Stimulated activated CD8-positive, alpha-beta memory T cell treated with anti-CD3 and anti-CD28 coated beads, Interleukin-15, amount 100 ng/mL, for 4 hours (primary cell): Measurements from ENCODE around the gene TEX30.
"Not testable (repeated sequence)": the region's sequence is repeated elsewhere in the genome, so short reads cannot be mapped to it uniquely, and the experiment has no call there.

ENCODE experiments used
- DNase-seq, 2 donors: peaks; one replicate each; pipeline ENCODE4 v3.0.0-alpha.2; 2020; ENCODE audit warnings: low read depth in 2 of 2

Gene TEX30

DNA sequence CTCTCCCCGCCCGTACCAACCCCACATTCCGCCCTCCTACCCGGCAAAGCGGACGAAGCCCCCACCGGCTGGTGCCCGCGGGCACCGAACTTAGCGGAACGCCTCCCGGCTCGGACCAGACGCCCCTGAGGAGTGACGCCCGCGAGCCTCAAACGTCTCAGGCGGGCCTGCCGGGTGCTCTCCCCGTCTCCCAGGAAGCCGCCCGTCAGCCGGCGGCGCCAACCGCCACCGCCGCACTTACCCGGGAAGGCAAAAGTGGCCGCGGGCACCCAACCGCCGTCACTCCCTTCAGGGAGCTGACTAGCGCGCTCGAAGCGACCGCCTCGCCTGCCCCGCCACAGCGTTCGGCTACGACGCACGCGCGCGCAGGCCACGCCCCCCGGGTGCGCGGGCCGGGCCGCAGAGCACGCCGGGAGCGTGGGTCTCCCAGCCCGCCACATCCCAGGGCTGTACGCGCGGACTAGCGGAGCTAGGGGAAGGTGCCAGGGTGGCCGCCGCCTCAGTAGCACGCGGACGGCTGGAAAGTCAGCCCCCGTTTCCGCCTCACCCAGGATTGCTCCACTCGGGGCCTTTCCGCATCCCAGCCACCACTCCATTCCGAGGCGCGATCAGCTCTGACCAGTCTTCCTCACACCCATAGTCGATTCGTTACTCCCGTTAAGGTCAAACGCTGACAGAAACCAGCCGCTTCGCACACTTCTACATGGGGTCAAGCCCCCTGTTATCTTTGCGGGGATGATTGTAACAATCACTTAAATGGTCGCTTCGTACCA lies at the start of gene TEX30:
TSS of gene TEX30 (minus strand) at position 346 of the 773 bp plus-strand sequence. CDS start 3,760 bp downstream, outside the sequence.
- peak; percentile 66 to 82 for DNase-seq

DNA sequence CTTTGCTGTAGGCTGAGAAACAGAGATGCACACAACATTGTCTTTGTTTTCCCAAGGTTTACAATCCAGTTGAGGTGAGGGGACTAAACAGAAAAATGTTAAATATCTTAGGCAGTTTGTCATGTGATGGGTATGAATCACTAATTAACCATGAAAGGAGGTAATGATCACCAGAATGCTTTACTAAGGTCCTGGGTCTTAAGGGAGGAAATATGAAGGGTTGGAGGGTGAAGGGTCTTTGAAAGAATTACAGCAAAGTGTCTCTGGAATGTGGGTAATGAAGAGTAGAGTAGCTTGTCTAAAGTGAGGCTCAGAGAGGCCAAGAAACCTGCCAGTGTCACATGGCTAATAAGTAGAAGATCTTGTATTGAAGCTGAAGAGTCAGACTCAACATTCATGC lies 44.3 kb upstream of the TEX30 start:
- no peak for DNase-seq

DNA sequence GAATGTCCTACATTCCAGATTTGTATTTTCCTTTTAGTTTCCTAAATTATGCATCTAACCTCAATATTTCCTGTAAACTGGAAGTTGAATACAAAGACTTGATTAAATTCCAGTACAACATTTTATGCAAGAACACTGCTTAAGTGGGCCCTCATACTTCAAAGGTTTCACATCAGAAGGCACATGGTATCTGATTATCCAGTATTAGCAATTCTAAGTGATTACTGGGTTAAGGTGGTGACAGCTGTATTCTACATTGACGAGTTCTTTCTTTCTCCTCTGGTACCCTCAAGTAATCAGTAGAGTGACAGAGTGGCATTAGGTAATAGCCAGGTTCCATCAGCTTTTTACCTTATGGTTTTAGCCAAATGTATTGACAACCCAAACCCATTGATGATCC lies 43.7 kb upstream of the TEX30 start:
- no peak for DNase-seq

DNA sequence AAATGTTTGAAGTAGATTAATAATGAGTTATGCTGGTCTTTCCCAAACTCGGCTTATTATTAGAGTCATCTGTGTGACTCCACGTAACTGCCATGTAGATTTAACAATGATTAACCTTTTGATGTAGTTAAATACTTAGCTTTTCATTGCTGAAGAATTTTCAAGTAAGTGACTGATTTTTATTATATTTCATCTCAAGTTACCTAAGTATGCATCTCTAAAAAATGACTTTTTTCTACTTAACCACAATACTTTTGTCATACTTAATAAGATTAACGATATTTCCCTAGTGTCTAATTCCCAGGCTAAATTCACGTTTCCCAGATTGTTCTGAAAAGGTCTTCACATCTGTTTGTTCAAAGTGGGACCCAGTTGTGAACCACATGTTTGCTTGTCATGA lies 43.1 kb upstream of the TEX30 start:
- no peak for DNase-seq

DNA sequence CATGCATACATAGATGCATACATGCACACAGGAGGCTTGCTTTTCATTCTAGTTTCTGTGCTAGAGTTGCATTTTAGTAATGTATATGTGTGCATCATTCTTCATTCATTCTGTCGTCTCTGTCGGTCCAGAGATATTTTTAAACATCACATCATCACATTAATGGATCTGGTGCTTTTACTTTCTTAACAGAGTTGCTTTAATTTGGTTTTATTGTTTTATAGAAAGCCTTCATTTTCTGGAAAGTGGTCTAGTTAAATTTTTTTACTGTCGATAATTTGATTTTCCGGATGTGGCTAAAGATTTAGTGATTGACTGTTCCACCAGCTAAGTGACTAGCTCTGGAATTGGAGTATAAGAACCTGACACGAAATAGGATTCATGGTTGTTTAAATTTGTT lies 42.2 kb upstream of the TEX30 start:
- DNase-seq, result no peak

DNA sequence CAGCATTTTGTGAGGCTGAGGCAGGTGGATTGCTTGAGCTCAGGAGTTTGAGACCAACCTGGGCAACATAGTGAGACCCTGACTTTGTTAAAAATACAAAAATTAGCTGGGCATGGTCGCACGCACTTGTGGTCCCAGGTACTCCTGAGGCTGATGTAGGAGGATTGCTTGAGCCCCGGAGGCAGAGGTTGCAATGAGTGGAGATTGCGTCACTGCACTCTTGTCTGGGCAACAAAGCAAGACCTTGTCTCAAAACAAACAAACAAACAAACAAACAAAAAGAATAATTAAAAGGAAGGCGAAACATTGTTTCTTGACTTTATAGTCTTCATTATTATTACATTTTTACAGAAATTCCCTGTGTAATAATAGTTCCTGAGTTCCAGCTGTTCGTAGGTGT lies 41.2 kb upstream of the TEX30 start:
- DNase-seq, result no peak

DNA sequence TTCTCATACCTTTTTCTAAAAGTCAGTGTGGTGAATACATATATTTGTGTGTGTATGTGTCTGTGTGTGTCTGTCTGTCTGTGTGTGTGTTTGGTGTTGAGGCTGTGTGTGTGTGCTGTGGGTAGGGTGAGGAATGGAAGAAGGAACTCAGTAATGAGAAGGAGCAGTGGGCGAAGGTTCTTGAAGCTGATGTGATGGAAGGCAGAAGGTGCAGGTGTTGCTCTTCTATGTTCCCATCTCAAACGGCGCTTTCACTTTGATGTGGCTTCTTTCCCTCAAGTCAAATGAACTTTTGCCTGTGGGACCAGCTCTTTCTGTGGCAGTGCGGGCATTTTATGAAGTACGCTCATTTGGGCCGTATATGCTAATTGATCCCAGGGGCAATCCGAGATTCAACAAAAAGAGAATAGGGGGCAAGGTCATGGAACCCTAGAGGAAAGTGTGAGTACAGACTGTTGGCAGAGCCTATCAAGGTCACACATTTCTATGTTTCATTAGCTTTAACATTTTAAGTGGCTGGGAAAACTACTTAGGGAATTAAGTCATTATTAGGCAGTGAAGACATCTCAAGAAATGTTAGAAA lies 40.5 kb upstream of the TEX30 start:
- DNase-seq, result no peak

DNA sequence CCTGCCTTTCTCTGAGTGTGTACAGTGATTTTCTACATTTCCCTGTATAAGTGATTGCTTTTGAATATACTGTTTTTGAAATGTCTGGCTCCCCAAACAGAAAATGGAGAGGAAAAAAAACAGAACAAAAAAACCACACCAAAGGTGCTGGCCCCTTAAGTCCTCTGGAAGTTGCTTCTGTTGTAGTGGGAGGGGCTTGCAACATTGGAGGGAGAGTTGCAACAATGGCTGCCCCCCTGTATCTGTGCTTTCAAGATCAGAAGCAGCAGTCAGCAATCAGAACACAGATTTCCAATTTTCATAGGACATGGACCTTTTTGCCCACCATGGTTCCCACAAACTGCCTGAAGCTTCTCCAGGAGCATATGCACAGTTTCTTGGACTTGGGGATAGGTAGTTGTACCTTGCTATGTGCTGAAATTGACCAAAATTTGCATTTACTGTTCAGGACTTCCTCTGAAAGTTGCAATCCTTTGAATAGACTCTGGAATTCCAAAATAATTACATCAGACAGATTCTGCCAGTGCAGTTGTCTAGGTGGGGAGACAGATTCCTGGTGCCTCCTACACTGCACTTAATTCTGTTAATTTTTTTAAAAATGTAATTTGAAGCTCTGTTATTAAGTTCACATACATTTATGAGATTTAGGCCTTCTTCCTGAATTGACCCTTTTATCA lies 39.2 kb upstream of the TEX30 start:
- no peak for DNase-seq

DNA sequence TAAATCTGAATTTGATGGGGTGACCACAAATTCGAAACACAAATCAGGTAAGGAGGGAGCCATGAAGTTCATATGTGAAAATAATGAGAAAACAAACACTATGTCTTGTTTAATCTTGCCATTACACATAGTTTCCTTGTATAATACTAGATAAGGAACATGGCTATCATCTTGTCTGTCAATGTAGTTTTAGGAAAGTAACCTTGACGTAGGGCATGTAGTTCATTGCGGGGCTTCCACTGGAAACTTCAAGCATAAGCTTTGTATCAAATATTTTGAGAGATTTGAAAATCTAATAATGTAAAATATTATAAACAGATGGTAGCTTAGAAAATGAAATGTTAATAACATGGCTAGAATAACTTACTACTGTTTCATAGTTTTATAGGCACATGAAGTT lies 34.1 kb upstream of the TEX30 start:
- DNase-seq, result no peak

DNA sequence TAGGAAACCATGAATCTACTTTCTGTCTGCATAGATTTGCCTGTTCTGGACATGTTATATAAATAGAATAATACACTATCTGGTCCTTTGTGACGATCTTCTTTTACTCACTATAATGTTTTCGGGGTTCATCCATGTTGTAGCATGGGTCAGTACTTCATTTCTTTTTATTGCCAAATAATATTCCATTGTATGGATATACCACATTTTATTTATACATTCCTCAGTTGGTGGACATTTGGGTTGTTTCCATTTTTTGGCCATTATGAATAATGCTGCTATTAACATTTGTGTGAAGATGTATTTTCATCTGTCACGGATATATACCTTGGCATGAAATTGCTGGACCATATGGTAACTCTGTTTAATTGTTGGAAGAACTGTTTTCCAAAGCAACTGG lies 32.1 kb upstream of the TEX30 start:
- no peak for DNase-seq

DNA sequence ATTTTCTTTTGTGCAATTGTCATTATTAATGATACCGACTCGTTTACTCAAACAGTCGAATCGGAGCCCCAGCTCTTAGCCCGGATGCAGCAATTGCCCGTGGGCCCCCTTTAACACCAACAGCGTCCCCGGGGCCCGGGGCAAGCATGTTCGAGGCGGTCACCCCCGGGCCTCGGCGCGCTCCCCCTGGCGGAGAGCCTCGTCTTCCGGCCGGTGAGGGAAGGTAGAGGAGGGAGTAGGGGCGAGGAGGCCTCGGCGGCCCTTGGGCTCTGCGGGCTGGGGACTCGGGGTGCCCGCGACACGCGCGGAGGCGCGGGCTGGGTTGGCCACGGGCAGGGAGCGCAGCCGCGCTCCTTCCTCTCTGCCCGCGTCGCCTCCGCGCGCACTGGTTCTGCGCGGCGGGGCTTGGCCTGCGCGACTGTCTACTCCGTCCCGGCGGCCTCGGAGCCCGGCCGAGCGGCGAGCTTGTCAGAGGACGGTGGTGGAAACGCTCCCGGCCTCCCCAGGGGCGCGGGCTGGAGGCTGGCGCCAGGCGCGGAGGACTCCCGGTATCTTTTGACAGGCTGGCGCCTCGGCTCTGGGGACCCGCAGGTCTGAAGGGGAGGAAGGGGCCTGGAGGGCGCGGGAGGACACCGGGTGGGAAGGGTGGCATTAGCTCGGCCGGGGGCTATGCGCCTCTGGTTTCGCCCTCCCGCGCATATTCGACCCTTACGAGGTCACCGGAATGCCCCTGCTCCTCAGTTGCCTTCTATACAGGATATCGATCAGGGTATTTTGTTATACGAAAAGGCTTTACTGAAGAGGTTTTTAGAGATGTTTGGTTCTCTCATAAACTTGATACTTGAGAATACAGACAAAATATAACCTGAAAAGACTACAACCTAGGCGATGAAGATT lies 26.8 kb upstream of the TEX30 start:
- DNase-seq, result peak; percentile 65 to 69

DNA sequence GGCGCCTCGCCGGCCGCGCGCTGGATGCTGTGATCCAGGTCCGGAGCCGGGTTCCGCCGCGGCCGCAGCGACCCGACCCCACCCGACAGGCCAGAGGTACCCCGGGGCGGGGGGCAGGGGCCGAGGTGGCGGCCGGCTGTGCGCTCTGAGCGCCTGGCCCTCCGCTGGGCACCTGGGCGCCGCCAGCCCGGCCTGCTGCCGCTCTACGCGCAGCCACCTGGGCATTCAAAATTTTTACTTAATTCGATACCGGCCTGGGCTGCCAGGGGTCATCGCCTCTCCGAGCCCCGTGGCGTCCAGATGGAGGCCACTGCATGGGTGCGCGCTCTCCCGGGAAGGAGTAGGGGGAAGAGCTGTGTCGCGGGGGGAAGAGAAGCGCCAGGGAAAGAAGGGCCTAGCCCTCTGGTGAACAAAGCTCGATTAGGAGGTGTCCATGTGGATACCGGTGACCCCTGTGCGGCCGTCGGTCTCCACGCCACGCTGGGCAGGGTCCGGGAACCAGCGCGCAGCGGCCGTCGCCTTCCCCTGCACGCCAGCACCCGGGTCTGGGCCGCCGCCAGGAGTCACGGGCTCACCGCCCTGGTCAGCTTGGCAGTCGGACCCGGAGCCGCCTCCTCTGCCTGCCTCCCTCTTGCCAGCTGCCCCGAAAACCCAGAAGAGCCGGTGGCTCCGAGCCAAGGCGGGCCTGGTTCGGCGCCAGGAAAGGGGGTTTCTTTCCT lies 26.0 kb upstream of the TEX30 start:
- DNase-seq, result no peak

DNA sequence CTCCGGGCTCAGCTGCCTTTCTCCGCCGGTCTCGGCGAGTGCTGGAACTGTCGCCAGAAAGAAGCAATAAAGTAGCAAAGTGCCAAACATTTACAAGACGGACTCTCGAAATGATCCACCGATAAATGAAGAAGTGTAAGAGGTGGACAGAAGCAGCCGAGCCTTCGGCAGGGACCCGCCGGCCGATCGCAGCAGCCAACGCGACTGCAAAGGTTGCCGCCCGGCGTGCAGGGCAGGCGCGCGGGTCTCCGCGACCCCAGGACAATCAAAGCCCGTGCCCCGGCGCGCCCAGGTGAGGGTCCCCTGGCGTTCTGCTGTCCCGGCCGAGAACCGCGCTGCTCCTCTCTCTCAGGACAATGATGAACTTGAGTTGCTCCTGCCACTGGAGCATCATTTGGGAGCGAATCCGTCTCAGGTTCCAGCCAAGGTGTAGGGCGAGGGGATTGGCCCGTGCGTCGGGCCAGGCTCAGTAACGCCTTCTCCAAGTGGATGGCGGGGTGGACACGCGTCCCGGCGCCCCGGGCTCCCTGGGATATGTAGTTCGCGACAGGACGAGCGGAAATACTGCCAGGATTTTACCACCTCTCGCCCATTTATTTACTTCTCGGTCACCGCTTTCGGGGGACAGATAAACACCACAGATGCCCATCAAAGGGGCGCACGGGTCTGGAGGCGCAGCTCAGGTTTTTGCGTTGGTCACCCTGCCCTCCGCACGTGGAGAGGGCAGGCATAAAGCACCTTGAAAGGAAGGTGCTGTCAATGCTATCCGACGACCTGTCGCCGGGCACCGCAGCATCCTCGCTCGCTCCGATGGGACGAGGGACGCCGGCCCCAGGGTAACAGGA lies 25.2 kb upstream of the TEX30 start, which contains the start of the genes BIVM and POGLUT2:
TSS of gene BIVM (plus strand) at position 539 of the 845 bp plus-strand sequence. CDS start 8,149 bp downstream, outside the sequence.
TSS of gene POGLUT2 (minus strand) at position 396 of the 845 bp plus-strand sequence. CDS start at position 90, 306 bp downstream.
- peak in 1 of 2 donors; percentile 39 for DNase-seq

DNA sequence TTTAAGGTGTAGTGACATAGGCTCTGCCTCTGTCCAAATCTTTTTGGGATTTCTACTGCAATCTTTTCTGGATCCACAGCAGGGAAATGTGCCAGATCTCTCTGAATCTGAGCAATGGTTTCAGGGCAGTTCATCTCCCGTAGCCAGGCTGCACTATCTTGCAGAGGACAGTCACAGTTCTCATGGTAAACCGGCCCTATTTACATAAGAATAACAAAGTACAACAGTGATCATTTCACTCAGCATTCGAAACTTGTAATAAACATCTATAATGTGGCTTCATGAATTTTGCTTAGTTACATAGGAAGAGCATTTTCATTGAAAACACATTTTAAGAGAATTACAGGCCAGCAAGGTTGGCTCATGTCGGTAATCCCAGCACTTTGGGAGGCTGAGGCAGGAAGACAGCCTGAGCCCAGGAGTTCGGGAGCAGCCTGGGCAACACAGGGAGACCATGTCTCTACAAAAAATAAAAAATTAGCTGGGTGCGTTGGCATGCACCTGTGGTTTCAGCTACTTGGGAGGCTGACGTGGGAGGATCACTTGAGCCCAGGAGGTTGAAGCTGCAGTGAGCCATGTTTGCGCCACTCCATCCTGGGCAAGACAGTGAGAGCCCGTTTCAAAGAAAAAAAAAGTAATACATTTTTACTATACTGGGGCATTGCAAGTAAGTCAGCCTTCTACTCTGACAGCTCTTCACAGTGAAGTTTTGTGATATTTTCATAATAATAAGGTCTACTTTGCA lies 20.2 kb upstream of the TEX30 start:
- DNase-seq, result no peak

DNA sequence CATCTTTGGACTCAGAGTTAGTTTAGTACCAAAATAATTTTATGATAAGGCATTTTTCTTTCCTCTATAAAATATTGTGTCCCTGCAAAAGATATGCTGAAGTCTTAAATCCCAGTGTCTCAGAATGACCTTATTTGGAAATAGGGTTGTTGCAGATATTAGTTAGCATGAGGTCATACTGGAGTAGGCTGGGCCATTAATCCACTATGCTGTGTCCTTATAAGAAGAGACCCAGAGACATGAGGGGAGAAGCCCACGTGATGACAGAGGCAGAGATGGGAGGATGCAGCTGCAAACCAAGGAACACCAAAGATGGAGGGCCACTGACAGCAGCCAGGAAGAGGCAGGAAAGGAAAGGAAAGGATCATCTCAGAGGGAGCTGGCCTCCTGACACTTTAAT lies 18.8 kb upstream of the TEX30 start:
- DNase-seq, result no peak

DNA sequence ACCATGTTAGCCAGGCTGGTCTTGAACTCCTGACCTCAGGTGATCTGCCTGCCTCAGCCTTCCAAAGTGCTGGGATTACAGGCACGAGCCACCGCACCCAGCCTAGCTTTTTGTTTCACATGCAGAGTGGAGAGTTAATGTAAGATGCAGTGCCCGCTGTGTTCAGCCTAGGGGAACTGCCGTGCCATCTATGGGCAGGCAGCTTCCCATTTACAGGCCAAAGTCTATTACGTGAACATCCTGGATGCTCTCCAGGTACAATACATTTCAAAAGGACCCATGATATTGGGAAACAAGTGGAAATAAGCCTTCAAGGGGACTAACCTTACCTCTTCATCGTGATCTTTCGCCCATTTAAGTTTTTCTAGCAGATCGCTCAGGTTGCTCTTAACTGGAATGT lies 15.1 kb upstream of the TEX30 start:
- DNase-seq, result no peak

DNA sequence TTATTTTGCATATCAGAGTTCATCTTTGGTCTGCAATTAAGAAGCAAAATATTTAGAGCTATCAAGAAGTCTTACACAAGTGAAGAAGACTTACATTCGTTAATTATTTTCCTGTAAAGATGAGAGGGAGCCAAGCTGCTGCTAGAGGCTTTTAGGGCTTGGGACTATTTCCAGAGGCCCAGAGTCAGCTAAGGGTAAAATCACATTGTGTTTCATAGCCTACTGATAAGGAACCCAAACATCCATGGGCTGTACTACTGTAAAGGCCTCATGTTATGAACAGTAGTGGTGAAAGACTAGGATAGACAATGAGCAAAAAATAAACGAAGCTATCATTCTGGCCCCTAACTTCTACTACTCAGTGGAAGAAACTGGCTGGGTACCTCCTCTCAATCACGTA lies 10.9 kb upstream of the TEX30 start:
- DNase-seq, result no peak

DNA sequence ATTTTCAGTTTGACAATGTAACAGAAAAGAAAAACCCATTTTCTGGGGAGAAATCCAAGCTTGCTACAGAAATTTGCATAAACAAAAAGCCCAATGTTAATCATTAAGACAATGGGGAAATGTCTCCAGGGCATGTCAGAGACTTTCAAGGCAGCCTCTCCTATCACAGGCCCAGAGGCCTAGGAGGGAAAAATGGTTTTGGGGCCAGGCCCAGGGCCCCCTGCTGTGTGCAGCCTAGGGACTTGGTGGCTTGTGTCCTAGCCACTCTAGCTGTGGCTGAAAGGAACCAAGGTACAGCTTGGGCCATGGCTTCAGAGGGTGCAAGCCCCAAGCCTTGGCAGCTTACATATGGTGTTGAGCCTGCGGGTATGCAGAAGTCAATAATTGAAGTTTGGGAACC lies 8.0 kb upstream of the TEX30 start:
- no peak for DNase-seq

DNA sequence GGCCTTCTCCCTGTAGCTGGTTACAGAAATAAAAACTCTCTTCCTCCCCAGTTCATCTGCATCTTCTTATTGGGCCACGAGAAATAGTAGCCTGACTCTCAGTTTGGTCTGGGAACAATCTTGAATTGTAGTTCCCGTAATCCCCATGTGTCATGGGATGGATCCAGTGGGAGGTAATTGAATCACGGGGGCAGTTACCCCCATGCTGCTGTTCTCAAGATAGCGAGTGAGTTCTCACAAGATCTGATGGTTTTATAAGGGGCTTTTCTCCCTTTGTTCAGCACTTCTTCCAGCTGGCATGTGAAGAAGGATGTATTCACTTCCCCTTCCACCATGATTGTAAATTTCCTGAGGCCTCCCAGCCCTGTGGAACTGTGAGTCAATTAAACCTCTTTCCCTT lies 7.1 kb upstream of the TEX30 start:
- DNase-seq, result not testable (repeated sequence)
